Calu3 (cell line): ENCODE data around the gene BCORL1. TPM values are rescaled to one million over a fixed set of nuclear protein-coding genes. Genes with fewer than 3 reads are reported as not detected.

Source experiments
- BruUV-seq: library from RNA; stranded (reverse); fragments of 400-500 nt; replicated peaks from 2 replicates; lab custom pipeline; 2021; lab: Mats Ljungman, UMichigan
- CTCF ChIA-PET: fragments of 300-600 bp; sonication (Branson Sonifier 250); formaldehyde crosslinking; loops from one replicate; lab custom pipeline; 2022; ENCODE audit warnings: antibody characterized with exemption; lab: Charles Lee
- DNase-seq: peaks from one replicate; pipeline ENCODE4 v3.0.0; 2022
- H3K27ac Mint-ChIP-seq: one replicate; pipeline ENCODE4 v1.8.0; 2022; ENCODE audit warnings: mixed read lengths; ENCODE audit not compliant: unreplicated experiment
- H3K27me3 Mint-ChIP-seq: one replicate; pipeline ENCODE4 v1.8.0; 2022; ENCODE audit warnings: mixed read lengths; ENCODE audit not compliant: unreplicated experiment
- H3K36me3 Mint-ChIP-seq: one replicate; pipeline ENCODE4 v1.8.0; 2022; ENCODE audit warnings: mild to moderate bottlenecking, moderate library complexity, mixed read lengths; ENCODE audit not compliant: insufficient read depth, unreplicated experiment
- H3K4me1 Mint-ChIP-seq: one replicate; pipeline ENCODE4 v1.8.0; 2022; ENCODE audit warnings: mild to moderate bottlenecking, low read depth, mixed read lengths; ENCODE audit not compliant: unreplicated experiment
- H3K4me3 Mint-ChIP-seq: one replicate; pipeline ENCODE4 v1.8.0; 2022; ENCODE audit warnings: mild to moderate bottlenecking, low read depth, moderate library complexity, mixed read lengths; ENCODE audit not compliant: unreplicated experiment
- H3K9me3 Mint-ChIP-seq: one replicate; pipeline ENCODE4 v1.8.0; 2022; ENCODE audit warnings: low read depth, mixed read lengths; ENCODE audit not compliant: unreplicated experiment
- intact Hi-C: fragments of 100-400 bp; cut with micrococcal nuclease; formaldehyde crosslinking; loops from one replicate; pipeline ENCODE4 v1.10.0; 2022; ENCODE audit not compliant: unreplicated experiment
- total RNA-seq: library from RNA; stranded (reverse); gene quantifications from 2 replicates; pipeline ENCODE4 v1.2.3, GENCODE V29; 2022
- TF ChIP-seq, protein P1 (sequence below): fragments of 200-600 bp; IDR thresholded peaks from one replicate; pipeline ENCODE4 v1.8.0; 2022; ENCODE audit warnings: antibody characterized with exemption; ENCODE audit not compliant: unreplicated experiment

The BCORL1 gene
- total RNA-seq, 1 experiment from 2014 or later: 6.7 TPM

DNA sequence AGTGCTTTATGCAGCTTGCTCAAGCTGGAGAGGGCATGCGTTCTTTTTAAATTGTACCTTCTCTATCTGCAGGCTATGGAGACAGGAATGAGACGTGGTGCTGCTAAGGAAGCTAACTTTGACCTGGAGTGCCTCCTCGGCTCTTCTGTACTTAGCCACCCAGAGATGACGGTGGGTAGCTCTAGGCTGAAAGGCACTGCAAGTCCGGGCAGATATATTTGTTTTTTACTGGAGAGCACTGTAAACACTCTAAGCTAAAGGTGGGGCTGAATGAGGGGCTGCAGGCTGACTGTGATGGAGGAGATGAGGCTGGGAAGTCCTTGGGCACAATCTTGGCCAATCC lies 115.7 kb downstream of the BCORL1 start:
- TF ChIP-seq, protein P1, sequence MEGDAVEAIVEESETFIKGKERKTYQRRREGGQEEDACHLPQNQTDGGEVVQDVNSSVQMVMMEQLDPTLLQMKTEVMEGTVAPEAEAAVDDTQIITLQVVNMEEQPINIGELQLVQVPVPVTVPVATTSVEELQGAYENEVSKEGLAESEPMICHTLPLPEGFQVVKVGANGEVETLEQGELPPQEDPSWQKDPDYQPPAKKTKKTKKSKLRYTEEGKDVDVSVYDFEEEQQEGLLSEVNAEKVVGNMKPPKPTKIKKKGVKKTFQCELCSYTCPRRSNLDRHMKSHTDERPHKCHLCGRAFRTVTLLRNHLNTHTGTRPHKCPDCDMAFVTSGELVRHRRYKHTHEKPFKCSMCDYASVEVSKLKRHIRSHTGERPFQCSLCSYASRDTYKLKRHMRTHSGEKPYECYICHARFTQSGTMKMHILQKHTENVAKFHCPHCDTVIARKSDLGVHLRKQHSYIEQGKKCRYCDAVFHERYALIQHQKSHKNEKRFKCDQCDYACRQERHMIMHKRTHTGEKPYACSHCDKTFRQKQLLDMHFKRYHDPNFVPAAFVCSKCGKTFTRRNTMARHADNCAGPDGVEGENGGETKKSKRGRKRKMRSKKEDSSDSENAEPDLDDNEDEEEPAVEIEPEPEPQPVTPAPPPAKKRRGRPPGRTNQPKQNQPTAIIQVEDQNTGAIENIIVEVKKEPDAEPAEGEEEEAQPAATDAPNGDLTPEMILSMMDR: no peak
- Mint-ChIP-seq H3K4me1 (peaks cover 19% of the 10 kb centered on the region), H3K36me3 (peaks cover 9% of the 10 kb centered on the region), H3K4me3 (no peak overlapping the region), H3K27ac (no peak overlapping the region), H3K27me3 (no peaks in the 10 kb centered on the region), H3K9me3 (no peaks in the 10 kb centered on the region)
- CTCF ChIA-PET: no interaction called here
- intact Hi-C loops: no loop called here
- no TSS peak for BruUV-seq
- DNase-seq: no peak

DNA sequence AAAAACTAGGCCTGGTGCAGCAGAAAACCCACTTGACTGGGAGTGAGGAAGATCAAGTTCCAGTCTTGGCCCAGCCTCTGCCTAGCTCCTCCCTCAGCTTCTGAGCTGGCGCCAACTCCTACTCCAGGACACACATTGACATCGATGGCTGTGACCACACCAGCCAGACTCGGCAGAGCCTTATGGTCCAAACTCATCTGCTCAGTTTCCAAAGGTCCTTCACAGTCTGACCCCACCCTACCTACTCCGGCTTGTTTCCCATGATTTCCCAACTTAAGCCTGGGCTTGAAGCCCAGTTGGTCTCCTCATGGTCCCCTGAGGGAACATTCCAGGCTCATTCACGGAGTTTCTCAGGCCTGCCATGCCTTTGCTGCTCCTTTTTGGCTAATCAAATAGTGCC lies 117.7 kb downstream of the BCORL1 start:
- CTCF ChIA-PET: no interaction called here
- H3K27me3 Mint-ChIP-seq: no peaks in the 10 kb centered on the region
- intact Hi-C loops: no loop called here
- TF ChIP-seq, protein P1: no peak
- no peaks in the 10 kb centered on the region for H3K9me3 Mint-ChIP-seq
- DNase-seq: no peak
- no peak overlapping the region for H3K27ac Mint-ChIP-seq
- peaks cover 6% of the 10 kb centered on the region for H3K36me3 Mint-ChIP-seq
- no TSS peak for BruUV-seq
- no peak overlapping the region for H3K4me3 Mint-ChIP-seq
- H3K4me1 Mint-ChIP-seq: peaks cover 23% of the 10 kb centered on the region

DNA sequence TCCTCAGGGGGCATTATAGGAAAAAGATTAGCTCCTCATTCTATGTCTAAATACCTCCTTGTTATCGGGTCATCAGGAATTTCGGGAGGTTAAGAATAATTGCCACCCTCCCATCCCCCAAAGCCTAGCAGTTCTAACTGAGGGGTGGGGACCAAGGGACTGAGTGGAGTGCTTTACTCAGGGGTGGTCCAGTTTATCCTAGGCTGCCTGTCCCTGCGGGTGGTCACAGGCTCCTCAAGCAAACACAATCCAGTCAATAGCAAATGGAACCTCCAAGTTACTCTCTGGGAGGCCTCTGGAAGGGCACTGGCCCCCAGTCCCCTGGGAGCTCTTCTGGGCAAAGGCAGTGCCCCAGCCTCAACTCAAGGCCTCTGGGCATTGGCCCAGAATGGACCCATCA lies 121.2 kb downstream of the BCORL1 start:
- TF ChIP-seq, protein P1: no peak
- DNase-seq: no peak
- intact Hi-C loops: no loop called here
- CTCF ChIA-PET: interaction anchor here (1.0 kb wide), 1 partner anchor 15 kb away, joined by 4 read pairs; no protein-coding TSS in a partner anchor
- H3K27me3 Mint-ChIP-seq: no peaks in the 10 kb centered on the region
- H3K36me3 Mint-ChIP-seq: no peaks in the 10 kb centered on the region
- BruUV-seq: no TSS peak
- H3K4me1 Mint-ChIP-seq: peaks cover 49% of the 10 kb centered on the region
- H3K27ac Mint-ChIP-seq: no peak overlapping the region
- H3K4me3 Mint-ChIP-seq: no peak overlapping the region
- no peaks in the 10 kb centered on the region for H3K9me3 Mint-ChIP-seq

DNA sequence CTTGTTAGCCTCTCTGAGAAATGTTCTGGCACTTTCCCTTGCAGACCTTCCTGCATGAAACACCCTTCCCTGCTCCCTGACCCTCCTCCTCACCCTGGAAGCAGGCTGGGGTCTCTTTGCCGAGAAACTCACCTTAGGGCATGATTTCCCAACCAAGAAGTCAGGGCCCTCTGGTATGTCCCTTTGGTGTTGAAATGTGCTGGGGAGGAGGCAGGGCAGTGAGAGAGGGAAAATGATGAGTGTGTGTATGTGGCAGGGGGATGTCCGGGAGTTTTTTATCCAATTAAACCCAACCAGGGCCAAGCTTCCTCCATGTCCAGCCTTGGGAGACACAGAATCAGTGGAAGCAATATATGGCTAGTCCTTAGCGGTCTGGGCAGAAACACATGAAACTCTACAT lies 122.8 kb downstream of the BCORL1 start:
- no peak overlapping the region for H3K27ac Mint-ChIP-seq
- CTCF ChIA-PET: no interaction called here
- no peaks in the 10 kb centered on the region for H3K9me3 Mint-ChIP-seq

More for the DNA sequence above, 122.8 kb downstream of the BCORL1 start:
- no peak for DNase-seq
- no peak overlapping the region for H3K4me3 Mint-ChIP-seq
- intact Hi-C loops: no loop called here
- peaks cover 13% of the 10 kb centered on the region for H3K36me3 Mint-ChIP-seq
- H3K4me1 Mint-ChIP-seq: peaks cover 58% of the 10 kb centered on the region
- BruUV-seq: no TSS peak
- TF ChIP-seq, protein P1: no peak
- H3K27me3 Mint-ChIP-seq: no peaks in the 10 kb centered on the region
